ENCODE data around the gene MBD3L4. TPM values are rescaled to one million over a fixed set of nuclear protein-coding genes. Genes with fewer than 3 reads are reported as not detected.

Gene MBD3L4
- total RNA-seq, 2 experiments from 2014 or later: not detected

DNA sequence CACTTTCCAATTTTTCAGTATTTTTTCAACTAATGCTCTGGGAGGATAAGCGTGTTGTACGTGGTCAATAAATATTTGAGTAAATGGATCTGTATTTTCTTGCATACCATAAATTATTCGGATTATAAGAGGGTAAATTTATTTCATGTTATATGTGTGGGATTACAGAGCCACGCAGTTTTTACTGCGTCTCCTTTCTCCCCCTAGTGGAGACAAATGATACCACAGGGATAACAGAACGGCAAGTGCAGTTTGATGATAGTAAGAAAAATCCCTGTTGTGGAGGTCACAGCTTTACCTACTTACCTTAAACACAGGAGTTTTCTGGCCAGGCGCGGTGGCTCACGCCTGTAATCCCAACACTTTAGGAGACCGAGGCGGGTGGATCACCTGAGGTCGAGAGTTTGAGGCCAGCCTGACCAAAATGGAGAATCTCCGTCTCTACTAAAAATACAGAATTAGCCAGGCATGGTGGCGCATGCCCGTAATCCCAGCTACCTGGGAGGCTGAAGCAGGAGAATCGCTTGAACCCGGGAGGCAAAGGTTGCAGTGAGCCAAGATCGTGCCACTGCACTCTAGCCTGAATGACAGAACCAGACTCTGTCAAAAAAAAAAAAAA, 35.6 kb downstream of the MBD3L4 start:
- no peaks in the 10 kb centered on the region for H3K27me3 Mint-ChIP-seq
- TF ChIP-seq CTCF (IDR thresholded peaks at IDR 0.05): peak; percentile 77
- CTCF ChIA-PET: interaction anchor here (1.2 to 2.5 kb wide), 4 partner anchors 20 to 141 kb away, joined by 4 to 6 read pairs (median 4); no protein-coding TSS in a partner anchor
- peaks cover 16% of the 10 kb centered on the region for H3K4me1 Mint-ChIP-seq (ENCODE audit: low read depth)
- no peak overlapping the region for H3K4me3 Mint-ChIP-seq
- H3K36me3 Mint-ChIP-seq (ENCODE audit: low read depth): no peaks in the 10 kb centered on the region
- ATAC-seq: peak; percentile 39
- DNase-seq: no peak
- no peaks in the 10 kb centered on the region for H3K9me3 Mint-ChIP-seq
- POLR2A ChIA-PET: no interaction called here
- no peak overlapping the region for H3K27ac Mint-ChIP-seq
- intact Hi-C loops (cut with micrococcal nuclease): no loop called here

GRCh38 chr19:7000816-7001215, 39.2 kb downstream of the MBD3L4 start:
- no peak for TF ChIP-seq CTCF (IDR thresholded peaks at IDR 0.05)
- intact Hi-C loops (cut with micrococcal nuclease): no loop called here
- CTCF ChIA-PET: interaction anchor here (1.4 kb wide), 1 partner anchor 37 kb away, joined by 5 read pairs; no protein-coding TSS in a partner anchor
- no peaks in the 10 kb centered on the region for H3K27me3 Mint-ChIP-seq
- no peak overlapping the region for H3K27ac Mint-ChIP-seq
- H3K4me1 Mint-ChIP-seq (ENCODE audit: low read depth): peaks cover 7% of the 10 kb centered on the region
- H3K4me3 Mint-ChIP-seq: no peak overlapping the region
- POLR2A ChIA-PET: no interaction called here
- no peaks in the 10 kb centered on the region for H3K36me3 Mint-ChIP-seq (ENCODE audit: low read depth)
- DNase-seq: no peak
- no peak for ATAC-seq
- H3K9me3 Mint-ChIP-seq: no peaks in the 10 kb centered on the region

DNA sequence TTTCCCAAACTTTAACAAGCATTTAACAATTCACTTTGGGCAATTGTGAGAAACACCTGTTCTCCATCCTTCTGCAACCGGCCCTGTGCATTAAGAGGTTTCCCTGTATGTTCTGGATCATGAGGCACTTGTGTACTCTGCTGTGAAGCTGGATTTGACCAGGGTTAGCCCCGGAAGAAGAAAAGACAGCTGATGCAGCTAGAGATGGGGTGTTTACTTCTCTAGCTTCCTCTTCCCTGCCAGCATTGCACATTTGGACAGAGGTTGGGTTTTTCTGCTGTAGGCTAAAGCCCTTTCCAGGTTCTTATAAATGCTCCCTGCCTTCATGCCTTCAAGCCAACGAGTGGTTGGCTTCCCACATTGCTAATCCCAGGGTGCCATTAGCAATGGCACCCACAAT, 39.6 kb downstream of the MBD3L4 start:
- Mint-ChIP-seq H3K36me3 (ENCODE audit: low read depth) (no peaks in the 10 kb centered on the region), H3K27me3 (no peaks in the 10 kb centered on the region), H3K4me1 (ENCODE audit: low read depth) (peaks cover 7% of the 10 kb centered on the region), H3K9me3 (no peaks in the 10 kb centered on the region), H3K27ac (no peak overlapping the region), H3K4me3 (no peak overlapping the region)
- no peak for DNase-seq
- ATAC-seq: no peak
- POLR2A ChIA-PET: no interaction called here
- CTCF ChIA-PET: interaction anchor here (1.4 kb wide), 1 partner anchor 36 kb away, joined by 5 read pairs; no protein-coding TSS in a partner anchor
- intact Hi-C loops (cut with micrococcal nuclease): no loop called here
- no peak for TF ChIP-seq CTCF (IDR thresholded peaks at IDR 0.05)

DNA sequence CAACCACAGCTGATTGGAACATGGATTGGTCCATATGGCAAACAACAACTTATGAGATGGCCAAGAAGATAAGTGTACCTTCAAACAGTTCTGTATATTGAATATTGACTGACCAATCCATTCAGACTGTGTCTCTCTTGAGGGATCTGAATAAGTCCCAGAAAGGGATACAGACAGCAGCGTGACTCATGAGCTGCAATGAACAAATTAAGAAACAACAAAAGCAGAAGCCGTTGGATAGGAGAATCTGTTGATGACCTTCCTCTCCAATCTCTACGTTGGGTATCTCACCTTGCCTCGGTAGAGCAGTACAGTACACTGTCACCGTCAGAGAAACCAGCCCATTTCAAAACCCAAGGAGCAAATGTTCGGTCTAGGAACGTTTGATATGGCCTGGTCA, 40.0 kb downstream of the MBD3L4 start:
- H3K4me3 Mint-ChIP-seq: no peak overlapping the region
- ChIA-PET POLR2A (no interaction called here), CTCF (interaction anchor here (1.4 kb wide), 1 partner anchor 36 kb away, joined by 5 read pairs; no protein-coding TSS in a partner anchor)
- ATAC-seq (no peak), DNase-seq (no peak)
- intact Hi-C loops (cut with micrococcal nuclease): no loop called here
- H3K9me3 Mint-ChIP-seq: peaks cover 3% of the 10 kb centered on the region
- peaks cover 7% of the 10 kb centered on the region for H3K4me1 Mint-ChIP-seq (ENCODE audit: low read depth)
- H3K27me3 Mint-ChIP-seq: no peaks in the 10 kb centered on the region
- TF ChIP-seq CTCF (IDR thresholded peaks at IDR 0.05): no peak
- no peaks in the 10 kb centered on the region for H3K36me3 Mint-ChIP-seq (ENCODE audit: low read depth)
- no peak overlapping the region for H3K27ac Mint-ChIP-seq

DNA sequence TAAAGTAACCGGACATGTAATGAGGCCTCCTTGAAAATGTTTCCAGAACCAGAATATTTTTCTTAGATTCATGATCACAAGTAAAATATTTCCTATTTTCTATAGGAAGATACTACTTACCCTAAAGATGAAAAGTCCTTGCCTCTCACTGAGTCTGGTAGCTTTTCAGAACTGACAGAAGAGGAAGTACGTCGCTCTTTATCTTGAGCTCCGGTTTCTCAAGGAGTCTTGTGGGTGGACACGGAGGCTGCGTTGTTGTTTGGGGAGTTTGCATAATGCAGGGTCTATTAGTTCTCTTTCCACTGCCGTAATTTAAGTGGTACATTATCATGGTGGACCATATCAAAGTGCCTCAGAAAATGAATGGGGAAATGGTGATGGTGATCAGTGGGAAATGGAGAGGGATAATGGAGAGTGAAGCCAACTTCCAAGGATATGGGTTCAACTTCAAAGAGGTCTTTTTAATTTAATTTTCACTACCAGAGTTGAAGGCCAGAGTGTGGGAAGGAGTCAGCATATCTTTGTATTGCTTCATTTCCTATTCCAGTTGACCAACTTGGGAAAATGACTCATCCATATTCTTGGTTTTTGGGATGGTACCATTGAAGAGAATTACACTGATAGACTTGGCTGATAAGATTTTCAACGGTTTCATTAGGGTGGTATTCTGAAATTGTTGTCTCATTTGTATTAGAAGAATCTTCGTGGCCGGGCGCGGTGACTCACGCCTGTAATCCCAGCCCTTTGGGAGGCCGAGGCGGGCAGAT, 42.1 kb downstream of the MBD3L4 start:
- no peaks in the 10 kb centered on the region for H3K27me3 Mint-ChIP-seq
- H3K4me1 Mint-ChIP-seq (ENCODE audit: low read depth): peaks cover 7% of the 10 kb centered on the region
- ATAC-seq (no peak), DNase-seq (no peak)
- ChIA-PET CTCF (no interaction called here), POLR2A (no interaction called here)
- H3K27ac Mint-ChIP-seq: no peak overlapping the region
- H3K9me3 Mint-ChIP-seq: peaks cover 5% of the 10 kb centered on the region
- no peak overlapping the region for H3K4me3 Mint-ChIP-seq
- intact Hi-C loops (cut with micrococcal nuclease): no loop called here
- no peaks in the 10 kb centered on the region for H3K36me3 Mint-ChIP-seq (ENCODE audit: low read depth)
- no peak for TF ChIP-seq CTCF (IDR thresholded peaks at IDR 0.05)

All from activated CD8-positive, alpha-beta T cell treated with anti-CD3 and anti-CD28 coated beads for 36 hours (primary cell).